Loucy (cell line): ENCODE data around the gene OR52E4.

Experiments
- EZH2phosphoT487 ChIP-seq: fragments of 200-600 bp; IDR thresholded peaks from 2 replicates; pipeline ENCODE4 v1.6.1; 2018; ENCODE audit warnings: antibody characterized with exemption, mild to moderate bottlenecking, moderate library complexity, borderline replicate concordance
- TF ChIP-seq, protein P1 (sequence below): fragments of 200-600 bp; sonication (generic); conservative IDR thresholded peaks from 2 replicates; pipeline ENCODE4 v1.5.1; 2014; ENCODE audit warnings: mild to moderate bottlenecking, antibody characterized with exemption, low read length

DNA sequence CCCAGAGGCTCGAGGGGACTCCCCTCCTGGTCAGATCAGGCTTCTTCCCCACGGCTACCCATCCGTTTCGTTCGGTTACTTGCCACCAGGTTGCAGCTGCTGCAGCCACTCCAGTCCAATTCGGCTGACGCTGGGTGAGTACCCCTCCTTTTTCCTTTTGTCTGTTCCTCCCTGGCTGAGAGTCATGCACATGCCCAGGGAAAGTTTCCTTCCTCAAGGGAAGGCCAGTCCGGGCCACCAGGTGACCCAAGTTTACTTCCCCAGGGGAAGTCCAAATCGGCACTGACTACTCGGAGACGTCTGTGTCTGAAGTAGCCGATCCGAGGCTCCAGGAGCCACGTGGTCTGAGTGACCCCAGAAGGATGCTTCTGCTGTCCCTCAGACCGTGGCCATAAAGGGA lies 48.4 kb downstream of the OR52E4 start:
- TF ChIP-seq, protein P1, sequence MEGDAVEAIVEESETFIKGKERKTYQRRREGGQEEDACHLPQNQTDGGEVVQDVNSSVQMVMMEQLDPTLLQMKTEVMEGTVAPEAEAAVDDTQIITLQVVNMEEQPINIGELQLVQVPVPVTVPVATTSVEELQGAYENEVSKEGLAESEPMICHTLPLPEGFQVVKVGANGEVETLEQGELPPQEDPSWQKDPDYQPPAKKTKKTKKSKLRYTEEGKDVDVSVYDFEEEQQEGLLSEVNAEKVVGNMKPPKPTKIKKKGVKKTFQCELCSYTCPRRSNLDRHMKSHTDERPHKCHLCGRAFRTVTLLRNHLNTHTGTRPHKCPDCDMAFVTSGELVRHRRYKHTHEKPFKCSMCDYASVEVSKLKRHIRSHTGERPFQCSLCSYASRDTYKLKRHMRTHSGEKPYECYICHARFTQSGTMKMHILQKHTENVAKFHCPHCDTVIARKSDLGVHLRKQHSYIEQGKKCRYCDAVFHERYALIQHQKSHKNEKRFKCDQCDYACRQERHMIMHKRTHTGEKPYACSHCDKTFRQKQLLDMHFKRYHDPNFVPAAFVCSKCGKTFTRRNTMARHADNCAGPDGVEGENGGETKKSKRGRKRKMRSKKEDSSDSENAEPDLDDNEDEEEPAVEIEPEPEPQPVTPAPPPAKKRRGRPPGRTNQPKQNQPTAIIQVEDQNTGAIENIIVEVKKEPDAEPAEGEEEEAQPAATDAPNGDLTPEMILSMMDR = no peak
- no peak for TF ChIP-seq EZH2phosphoT487
